Activated CD4-positive, alpha-beta T cell treated with anti-CD3 and anti-CD28 coated beads, Interleukin-2, amount 10 ng/mL, durations not matched to agents 24 days and 14 days (primary cell): ENCODE results near the gene DNAJC1. TPM values are rescaled to one million over a fixed set of nuclear protein-coding genes. Genes with fewer than 3 reads are reported as not detected.

Experiments used
- DNase-seq: peaks from one replicate; pipeline ENCODE4 v3.0.0; 2022
- H3K27ac Mint-ChIP-seq: one replicate; pipeline ENCODE4 v1.8.0; 2022; ENCODE audit warnings: mild to moderate bottlenecking, mixed read lengths
- H3K27me3 Mint-ChIP-seq: one replicate; pipeline ENCODE4 v1.8.0; 2022; ENCODE audit warnings: mixed read lengths
- H3K36me3 Mint-ChIP-seq: one replicate; pipeline ENCODE4 v1.8.0; 2022; ENCODE audit warnings: low read depth, mild to moderate bottlenecking, mixed read lengths
- H3K4me1 Mint-ChIP-seq: one replicate; pipeline ENCODE4 v1.8.0; 2021; ENCODE audit warnings: mixed read lengths
- H3K4me3 Mint-ChIP-seq: one replicate; pipeline ENCODE4 v1.8.0; 2022; ENCODE audit warnings: mild to moderate bottlenecking, moderate library complexity, mixed read lengths
- H3K9me3 Mint-ChIP-seq: one replicate; pipeline ENCODE4 v1.8.0; 2021; ENCODE audit warnings: mixed read lengths
- intact Hi-C: fragments of 100-400 bp; cut with micrococcal nuclease; formaldehyde crosslinking; loops from one replicate; pipeline ENCODE4 v1.15.1; 2023
- total RNA-seq: library from RNA; stranded (reverse); gene quantifications from 2 replicates; pipeline ENCODE4 v1.2.3, GENCODE V29; 2022

The DNAJC1 gene
- total RNA-seq, 1 donor from 2014 or later = 22.4 TPM

- H3K9me3 Mint-ChIP-seq = peaks cover 4% of the 10 kb centered on the region
- intact Hi-C loops = no loop called here
- H3K36me3 Mint-ChIP-seq = no peaks in the 10 kb centered on the region
- no peak overlapping the region for H3K27ac Mint-ChIP-seq
- no peak for DNase-seq
- H3K4me1 Mint-ChIP-seq = peaks cover 7% of the 10 kb centered on the region
- H3K27me3 Mint-ChIP-seq = no peaks in the 10 kb centered on the region
- H3K4me3 Mint-ChIP-seq = no peak overlapping the region
Observed at GRCh38 chr10:21962358-21962757, 41.2 kb downstream of the DNAJC1 start.

- no peak for DNase-seq
- H3K4me3 Mint-ChIP-seq = no peak overlapping the region
- peaks cover 4% of the 10 kb centered on the region for H3K9me3 Mint-ChIP-seq
- no peak overlapping the region for H3K27ac Mint-ChIP-seq
- intact Hi-C loops = no loop called here
- no peaks in the 10 kb centered on the region for H3K36me3 Mint-ChIP-seq
- no peaks in the 10 kb centered on the region for H3K27me3 Mint-ChIP-seq
- H3K4me1 Mint-ChIP-seq = peaks cover 7% of the 10 kb centered on the region
Observed at GRCh38 chr10:21961847-21962246, 41.7 kb downstream of the DNAJC1 start.

GRCh38 chr10:21959998-21960397, 43.5 kb downstream of the DNAJC1 start:
- Mint-ChIP-seq H3K27ac (no peak overlapping the region), H3K36me3 (no peaks in the 10 kb centered on the region), H3K4me1 (peaks cover 7% of the 10 kb centered on the region), H3K9me3 (no peaks in the 10 kb centered on the region), H3K27me3 (no peaks in the 10 kb centered on the region), H3K4me3 (no peak overlapping the region)
- DNase-seq = no peak
- intact Hi-C loops = loop anchor here (10.0 kb wide), 2 partner anchors 225 to 685 kb away; no protein-coding TSS in a partner anchor

GRCh38 chr10:21954690-21955089, 48.8 kb downstream of the DNAJC1 start:
- no peak for DNase-seq
- Mint-ChIP-seq H3K4me3 (no peak overlapping the region), H3K27ac (no peak overlapping the region), H3K9me3 (no peaks in the 10 kb centered on the region), H3K27me3 (no peaks in the 10 kb centered on the region), H3K36me3 (no peaks in the 10 kb centered on the region), H3K4me1 (peaks cover 4% of the 10 kb centered on the region)
- intact Hi-C loops = loop anchor here (5.0 to 10.0 kb wide), 4 partner anchors 220 to 877 kb away; no protein-coding TSS in a partner anchor

- intact Hi-C loops = loop anchor here (5.0 to 10.0 kb wide), 4 partner anchors 219 to 877 kb away; no protein-coding TSS in a partner anchor
- no peak overlapping the region for H3K27ac Mint-ChIP-seq
- H3K4me3 Mint-ChIP-seq = no peak overlapping the region
- H3K27me3 Mint-ChIP-seq = no peaks in the 10 kb centered on the region
- peaks cover 4% of the 10 kb centered on the region for H3K4me1 Mint-ChIP-seq
- no peaks in the 10 kb centered on the region for H3K9me3 Mint-ChIP-seq
- no peaks in the 10 kb centered on the region for H3K36me3 Mint-ChIP-seq
- no peak for DNase-seq
Observed at GRCh38 chr10:21954132-21954531, 49.4 kb downstream of the DNAJC1 start.

GRCh38 chr10:21953585-21954057, 49.9 kb downstream of the DNAJC1 start:
- no peak for DNase-seq

GRCh38 chr10:21950566-21950965, 53.0 kb downstream of the DNAJC1 start:
- Mint-ChIP-seq H3K4me3 (no peak overlapping the region), H3K27ac (no peak overlapping the region), H3K27me3 (no peaks in the 10 kb centered on the region), H3K36me3 (no peaks in the 10 kb centered on the region), H3K4me1 (peaks cover 4% of the 10 kb centered on the region), H3K9me3 (no peaks in the 10 kb centered on the region)
- intact Hi-C loops = loop anchor here (5.0 to 10.0 kb wide), 4 partner anchors 216 to 873 kb away; no protein-coding TSS in a partner anchor
- no peak for DNase-seq

More at GRCh38 chr10:21953585-21954057, 49.9 kb downstream of the DNAJC1 start:
- peaks cover 4% of the 10 kb centered on the region for H3K4me1 Mint-ChIP-seq
- H3K27me3 Mint-ChIP-seq = no peaks in the 10 kb centered on the region
- H3K4me3 Mint-ChIP-seq = no peak overlapping the region
- intact Hi-C loops = loop anchor here (1.0 to 10.0 kb wide), 5 partner anchors 219 to 876 kb away; no protein-coding TSS in a partner anchor
- no peak overlapping the region for H3K27ac Mint-ChIP-seq
- no peaks in the 10 kb centered on the region for H3K9me3 Mint-ChIP-seq
- no peaks in the 10 kb centered on the region for H3K36me3 Mint-ChIP-seq

- Mint-ChIP-seq H3K27ac (no peak overlapping the region), H3K9me3 (no peaks in the 10 kb centered on the region), H3K27me3 (no peaks in the 10 kb centered on the region), H3K36me3 (no peaks in the 10 kb centered on the region), H3K4me3 (no peak overlapping the region), H3K4me1 (peaks cover 6% of the 10 kb centered on the region)
- no peak for DNase-seq
- intact Hi-C loops = no loop called here
Observed at GRCh38 chr10:21946946-21947345, 56.6 kb downstream of the DNAJC1 start.

GRCh38 chr10:21944727-21945386, 58.7 kb downstream of the DNAJC1 start:
- Mint-ChIP-seq H3K27ac (no peak overlapping the region), H3K36me3 (no peaks in the 10 kb centered on the region), H3K9me3 (no peaks in the 10 kb centered on the region), H3K4me3 (no peak overlapping the region), H3K4me1 (peaks cover 4% of the 10 kb centered on the region), H3K27me3 (no peaks in the 10 kb centered on the region)
- no peak for DNase-seq
- intact Hi-C loops = no loop called here

- no peak for DNase-seq
- H3K27ac Mint-ChIP-seq = no peak overlapping the region
- peaks cover 4% of the 10 kb centered on the region for H3K4me1 Mint-ChIP-seq
- intact Hi-C loops = no loop called here
- H3K36me3 Mint-ChIP-seq = no peaks in the 10 kb centered on the region
- H3K27me3 Mint-ChIP-seq = no peaks in the 10 kb centered on the region
- H3K9me3 Mint-ChIP-seq = no peaks in the 10 kb centered on the region
- H3K4me3 Mint-ChIP-seq = no peak overlapping the region
Observed at GRCh38 chr10:21943633-21944265, 59.8 kb downstream of the DNAJC1 start.

- intact Hi-C loops = no loop called here
- H3K27ac Mint-ChIP-seq = no peak overlapping the region
Observed at GRCh38 chr10:21935439-21936023, 68.0 kb downstream of the DNAJC1 start.

GRCh38 chr10:21934307-21934706, 69.2 kb downstream of the DNAJC1 start:
- intact Hi-C loops = no loop called here
- no peak overlapping the region for H3K4me3 Mint-ChIP-seq
- no peaks in the 10 kb centered on the region for H3K27me3 Mint-ChIP-seq
- peaks cover 6% of the 10 kb centered on the region for H3K9me3 Mint-ChIP-seq
- no peak overlapping the region for H3K27ac Mint-ChIP-seq
- no peaks in the 10 kb centered on the region for H3K4me1 Mint-ChIP-seq
- no peak for DNase-seq
- peaks cover 7% of the 10 kb centered on the region for H3K36me3 Mint-ChIP-seq

More at GRCh38 chr10:21935439-21936023, 68.0 kb downstream of the DNAJC1 start:
- H3K9me3 Mint-ChIP-seq = peaks cover 6% of the 10 kb centered on the region
- no peaks in the 10 kb centered on the region for H3K4me1 Mint-ChIP-seq
- peaks cover 7% of the 10 kb centered on the region for H3K36me3 Mint-ChIP-seq
- no peaks in the 10 kb centered on the region for H3K27me3 Mint-ChIP-seq
- no peak for DNase-seq
- no peak overlapping the region for H3K4me3 Mint-ChIP-seq

- no peaks in the 10 kb centered on the region for H3K27me3 Mint-ChIP-seq
- H3K4me1 Mint-ChIP-seq = peaks cover 2% of the 10 kb centered on the region
- no peak overlapping the region for H3K27ac Mint-ChIP-seq
- no peaks in the 10 kb centered on the region for H3K36me3 Mint-ChIP-seq
- no peak for DNase-seq
- H3K9me3 Mint-ChIP-seq = no peaks in the 10 kb centered on the region
- intact Hi-C loops = no loop called here
- H3K4me3 Mint-ChIP-seq = no peak overlapping the region
Observed at GRCh38 chr10:21929070-21929469, 74.5 kb downstream of the DNAJC1 start.
